RWPE1 (cell line): Measurements from ENCODE around the gene ELFN2.

Experiments used
- CTCF ChIA-PET: fragments of 350-600 bp; sonication (Branson Sonifier 250); formaldehyde crosslinking; extraction: SDS; loops from one replicate; lab custom pipeline; 2021; lab: Yijun Ruan, JAX
- POLR2A ChIA-PET: fragments of 400-600 bp; formaldehyde crosslinking; extraction: SDS; loops from one replicate; lab custom pipeline; 2020; ENCODE audit warnings: antibody characterized with exemption; ENCODE audit not compliant: low non-redundant PET; lab: Yijun Ruan, JAX
- DNase-seq: peaks from one replicate; pipeline ENCODE4 v3.0.0; 2012; ENCODE audit warnings: low spot score
- H3K27ac ChIP-seq: fragments of 450-650 bp; 2 replicates; pipeline ENCODE4 v1.5.1; 2017
- TF ChIP-seq, protein P1 (sequence below): fragments of 450-650 bp; conservative IDR thresholded peaks from 2 replicates; pipeline ENCODE4 v1.5.1; 2017; ENCODE audit warnings: low read depth, mild to moderate bottlenecking

The ELFN2 gene

DNA sequence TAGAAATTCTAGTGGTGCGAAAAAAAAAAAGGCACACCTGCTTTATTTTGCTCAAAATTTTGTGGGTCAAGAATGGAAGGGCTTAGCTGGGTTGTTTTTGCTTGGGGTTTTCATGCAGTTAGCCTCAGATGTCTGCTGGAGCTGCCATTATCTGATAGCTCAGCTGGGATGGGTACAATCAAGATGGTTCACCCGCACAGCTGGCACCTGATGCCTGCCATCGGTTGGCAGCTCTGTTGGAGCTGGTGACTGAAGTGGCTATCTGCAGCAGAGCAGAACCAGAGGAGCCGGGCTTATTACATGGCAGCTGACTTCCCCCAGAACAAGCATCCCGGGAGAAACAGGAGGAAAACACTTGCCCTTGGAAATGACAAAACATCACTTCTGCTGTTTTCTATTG lies 12.1 kb upstream of the ELFN2 start:
- CTCF ChIA-PET: no interaction called here
- no peak overlapping the region for H3K27ac ChIP-seq
- DNase-seq: no peak
- TF ChIP-seq, protein P1, sequence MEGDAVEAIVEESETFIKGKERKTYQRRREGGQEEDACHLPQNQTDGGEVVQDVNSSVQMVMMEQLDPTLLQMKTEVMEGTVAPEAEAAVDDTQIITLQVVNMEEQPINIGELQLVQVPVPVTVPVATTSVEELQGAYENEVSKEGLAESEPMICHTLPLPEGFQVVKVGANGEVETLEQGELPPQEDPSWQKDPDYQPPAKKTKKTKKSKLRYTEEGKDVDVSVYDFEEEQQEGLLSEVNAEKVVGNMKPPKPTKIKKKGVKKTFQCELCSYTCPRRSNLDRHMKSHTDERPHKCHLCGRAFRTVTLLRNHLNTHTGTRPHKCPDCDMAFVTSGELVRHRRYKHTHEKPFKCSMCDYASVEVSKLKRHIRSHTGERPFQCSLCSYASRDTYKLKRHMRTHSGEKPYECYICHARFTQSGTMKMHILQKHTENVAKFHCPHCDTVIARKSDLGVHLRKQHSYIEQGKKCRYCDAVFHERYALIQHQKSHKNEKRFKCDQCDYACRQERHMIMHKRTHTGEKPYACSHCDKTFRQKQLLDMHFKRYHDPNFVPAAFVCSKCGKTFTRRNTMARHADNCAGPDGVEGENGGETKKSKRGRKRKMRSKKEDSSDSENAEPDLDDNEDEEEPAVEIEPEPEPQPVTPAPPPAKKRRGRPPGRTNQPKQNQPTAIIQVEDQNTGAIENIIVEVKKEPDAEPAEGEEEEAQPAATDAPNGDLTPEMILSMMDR: no peak
- POLR2A ChIA-PET: no interaction called here

DNA sequence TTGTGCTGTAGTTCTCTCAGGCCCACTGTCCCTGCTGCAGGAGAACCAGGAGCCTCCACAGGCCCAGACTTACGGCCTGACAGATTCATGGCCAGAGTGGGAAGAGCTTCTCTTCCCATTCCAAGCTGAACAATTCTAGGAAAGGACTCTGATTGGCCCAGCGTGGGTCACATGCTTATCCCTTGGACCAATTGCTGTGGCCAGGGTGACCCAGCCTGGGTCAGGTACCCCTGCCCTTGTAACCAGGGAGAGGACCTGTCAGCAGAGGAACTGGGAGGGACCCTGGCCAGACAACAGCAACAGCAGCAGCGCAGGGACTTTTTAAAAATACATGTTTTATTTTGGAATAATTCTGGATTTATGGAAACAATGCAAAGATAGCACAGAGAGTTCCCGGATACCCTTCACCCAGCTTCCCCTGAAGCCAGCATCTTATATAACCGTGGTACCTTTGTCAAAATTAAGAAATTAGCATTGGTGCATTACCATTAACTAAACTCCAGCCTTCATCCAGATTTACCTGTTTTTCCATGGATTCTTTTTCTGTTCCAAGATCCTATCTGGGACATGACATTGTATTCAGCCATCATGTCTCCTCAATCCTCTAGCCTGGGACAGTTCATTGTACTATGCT lies 8.8 kb upstream of the ELFN2 start:
- TF ChIP-seq, protein P1: no peak
- DNase-seq: no peak
- ChIA-PET CTCF (no interaction called here), POLR2A (no interaction called here)
- H3K27ac ChIP-seq: no peak overlapping the region

DNA sequence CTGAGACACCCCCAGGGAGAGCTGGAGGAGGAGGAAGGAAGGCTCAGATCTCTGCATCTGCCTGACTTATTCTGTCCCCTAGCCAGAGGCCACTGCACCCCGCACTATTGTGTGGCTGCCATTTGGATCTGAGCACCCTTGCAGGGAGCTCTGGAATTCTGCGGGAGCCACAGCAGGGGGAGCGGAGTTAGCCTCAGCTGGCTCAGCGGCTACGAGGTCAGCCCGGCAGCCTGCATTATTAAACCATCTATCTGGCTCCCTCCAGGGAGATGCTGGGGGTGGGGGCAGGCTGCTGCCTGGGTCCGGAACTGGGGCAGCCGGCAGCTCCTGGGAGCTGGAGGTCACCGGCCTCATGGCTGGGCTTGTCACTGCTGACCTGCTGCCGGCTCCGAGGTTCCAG lies 6.5 kb upstream of the ELFN2 start:
- TF ChIP-seq, protein P1: no peak
- ChIA-PET CTCF (no interaction called here), POLR2A (interaction anchor here (0.6 kb wide), 1 partner anchor 175 kb away, joined by 4 read pairs; the partner anchor contains the start of gene GGA1)
- peak overlapping the region; percentile 98 for H3K27ac ChIP-seq
- DNase-seq: no peak

DNA sequence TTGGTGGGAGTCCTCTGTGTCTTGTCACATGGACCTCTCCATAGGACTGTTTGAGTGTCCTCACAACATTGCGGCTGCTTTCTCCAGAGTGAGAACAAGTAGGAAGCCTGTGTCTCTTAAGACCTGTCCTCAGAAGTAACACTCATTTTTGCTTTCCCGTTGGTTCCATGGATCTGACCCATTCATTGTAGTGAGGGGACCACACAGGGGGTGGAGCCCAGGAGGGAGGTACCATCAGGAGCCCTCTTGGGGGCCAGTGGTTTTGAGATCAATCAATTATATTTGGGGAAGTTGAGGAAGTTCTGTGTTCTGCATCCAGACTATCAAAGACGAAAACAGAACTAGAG lies 5.4 kb upstream of the ELFN2 start:
- ChIA-PET CTCF (interaction anchor here (0.7 to 1.0 kb wide), 2 partner anchors 19 to 24 kb away, joined by 4 read pairs; no protein-coding TSS in a partner anchor), POLR2A (no interaction called here)
- DNase-seq: no peak
- peak overlapping the region; percentile 98 for H3K27ac ChIP-seq
- TF ChIP-seq, protein P1: no peak

DNA sequence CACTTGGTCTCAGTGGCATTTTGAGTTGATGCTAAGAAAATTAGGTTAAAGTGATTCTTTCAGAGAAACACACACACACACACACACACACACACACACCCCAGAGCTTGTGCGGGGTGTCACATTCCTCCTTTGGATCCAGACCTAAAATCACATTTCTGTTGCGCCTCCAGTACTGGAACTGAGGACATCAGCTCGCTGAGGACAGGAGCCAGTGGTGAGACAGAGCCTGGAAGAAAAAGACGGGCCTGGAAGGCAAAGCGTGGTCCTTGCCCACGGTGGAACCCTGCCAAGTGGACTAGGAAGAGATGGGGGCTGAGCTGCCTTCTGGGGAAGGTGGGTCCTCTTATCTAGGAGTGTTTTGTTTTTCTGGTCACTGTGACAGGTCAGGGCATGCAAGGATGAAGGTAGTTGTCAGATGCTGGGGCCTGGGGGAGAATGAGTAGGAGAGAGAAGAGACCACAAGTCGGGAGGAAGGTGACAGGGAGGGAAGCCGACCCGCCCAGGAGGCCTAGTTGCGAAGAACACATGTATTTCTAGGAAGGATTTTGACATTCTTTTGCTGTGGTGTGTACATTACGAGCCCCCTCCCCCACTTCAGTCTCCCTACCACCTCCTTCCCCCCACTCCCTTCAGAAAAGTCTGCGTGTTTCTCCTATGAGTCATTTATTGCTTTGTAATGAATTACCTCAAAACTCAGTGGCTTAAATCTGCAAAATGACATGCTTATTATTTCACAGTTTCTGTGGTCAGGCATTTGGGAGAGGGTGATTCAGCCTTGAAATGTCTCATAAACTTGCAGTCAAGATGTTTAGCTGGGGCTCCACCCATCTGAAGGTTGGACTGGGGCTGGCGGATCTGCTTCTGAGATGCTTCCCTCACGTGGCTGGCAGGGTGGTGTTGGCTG lies 4.8 kb upstream of the ELFN2 start:
- ChIA-PET POLR2A (no interaction called here), CTCF (interaction anchor here (0.6 to 1.1 kb wide), 7 partner anchors 18 to 1334 kb away, joined by 3 to 5 read pairs (median 3); no protein-coding TSS in a partner anchor)
- H3K27ac ChIP-seq: peak overlapping the region; percentile 98
- peak; percentile 89 for DNase-seq
- TF ChIP-seq, protein P1: no peak

DNA sequence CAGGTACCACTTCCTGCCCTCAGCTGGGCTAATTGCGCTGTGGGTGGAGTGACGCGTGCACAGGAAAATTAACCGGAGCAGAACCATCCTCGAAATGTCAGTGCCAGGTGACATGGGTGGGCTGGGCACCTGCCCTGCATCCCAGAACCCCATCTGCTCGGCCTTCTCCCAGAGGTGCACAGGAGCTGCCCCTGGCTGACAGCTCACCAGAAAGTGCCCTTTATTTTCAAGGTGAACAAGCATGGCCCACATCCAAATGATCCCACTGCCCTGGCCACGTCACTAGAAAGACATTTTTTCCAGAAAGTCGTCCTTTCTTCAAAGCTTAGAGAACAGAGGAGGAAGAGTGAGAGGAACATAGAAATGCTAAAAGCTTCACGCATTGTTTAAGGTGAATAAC lies 4.1 kb upstream of the ELFN2 start:
- CTCF ChIA-PET: interaction anchor here (0.6 to 1.1 kb wide), 7 partner anchors 24 to 1334 kb away, joined by 3 to 5 read pairs (median 3); no protein-coding TSS in a partner anchor
- no peak for DNase-seq

More for the DNA sequence above, 4.1 kb upstream of the ELFN2 start:
- POLR2A ChIA-PET: no interaction called here
- TF ChIP-seq, protein P1: no peak
- peak overlapping the region; percentile 98 for H3K27ac ChIP-seq
